ENCODE data around the gene MMP11.
A peak's percentile ranks its signal among the peaks of the same experiment; 100 is the strongest.
"Not testable (repeated sequence)": the region's sequence is repeated elsewhere in the genome, so short reads cannot be mapped to it uniquely, and the experiment has no call there.

MMP11 gene

DNA sequence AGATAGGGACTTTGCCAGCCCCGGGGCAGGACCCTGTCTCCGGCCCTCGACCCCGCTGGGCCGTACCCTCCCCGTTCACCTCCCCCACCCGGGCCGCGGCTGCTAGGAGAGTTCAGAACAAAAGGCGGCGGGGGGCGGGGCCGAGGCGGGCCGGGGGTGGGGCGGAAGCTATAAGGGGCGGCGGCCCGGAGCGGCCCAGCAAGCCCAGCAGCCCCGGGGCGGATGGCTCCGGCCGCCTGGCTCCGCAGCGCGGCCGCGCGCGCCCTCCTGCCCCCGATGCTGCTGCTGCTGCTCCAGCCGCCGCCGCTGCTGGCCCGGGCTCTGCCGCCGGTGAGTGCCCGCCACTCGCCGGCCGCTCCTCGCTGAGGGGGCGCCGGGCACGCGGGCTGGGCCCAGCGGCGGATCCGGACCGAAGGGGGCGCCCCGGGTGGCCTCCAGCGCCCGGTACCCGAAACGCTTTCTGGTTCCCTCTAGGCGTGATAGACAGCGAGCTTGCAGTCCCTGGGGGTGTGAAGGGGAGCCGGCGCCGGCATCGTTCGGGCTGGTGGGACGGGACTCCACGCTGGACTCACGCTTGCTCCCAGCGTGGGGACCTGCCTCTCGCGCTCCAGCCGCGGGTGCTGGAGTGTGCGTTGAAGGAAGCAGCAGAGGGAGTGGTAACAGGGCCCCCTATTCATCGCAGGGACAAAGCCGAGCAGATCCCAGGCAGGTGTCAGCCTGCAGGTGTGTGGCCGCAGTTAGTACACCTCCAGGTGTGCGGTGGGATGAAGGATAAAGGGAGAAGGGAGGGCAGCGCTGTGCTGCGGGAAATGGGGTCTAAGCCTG, at the start of gene MMP11:
MMP11 (plus strand) TSS at position 201 of the 825 bp plus-strand sequence; CDS start at position 223, 22 bp downstream.
- H3K27ac ChIP-seq: peak within 1 kb of the TSS; percentile 29
- TF ChIP-seq, protein P1, sequence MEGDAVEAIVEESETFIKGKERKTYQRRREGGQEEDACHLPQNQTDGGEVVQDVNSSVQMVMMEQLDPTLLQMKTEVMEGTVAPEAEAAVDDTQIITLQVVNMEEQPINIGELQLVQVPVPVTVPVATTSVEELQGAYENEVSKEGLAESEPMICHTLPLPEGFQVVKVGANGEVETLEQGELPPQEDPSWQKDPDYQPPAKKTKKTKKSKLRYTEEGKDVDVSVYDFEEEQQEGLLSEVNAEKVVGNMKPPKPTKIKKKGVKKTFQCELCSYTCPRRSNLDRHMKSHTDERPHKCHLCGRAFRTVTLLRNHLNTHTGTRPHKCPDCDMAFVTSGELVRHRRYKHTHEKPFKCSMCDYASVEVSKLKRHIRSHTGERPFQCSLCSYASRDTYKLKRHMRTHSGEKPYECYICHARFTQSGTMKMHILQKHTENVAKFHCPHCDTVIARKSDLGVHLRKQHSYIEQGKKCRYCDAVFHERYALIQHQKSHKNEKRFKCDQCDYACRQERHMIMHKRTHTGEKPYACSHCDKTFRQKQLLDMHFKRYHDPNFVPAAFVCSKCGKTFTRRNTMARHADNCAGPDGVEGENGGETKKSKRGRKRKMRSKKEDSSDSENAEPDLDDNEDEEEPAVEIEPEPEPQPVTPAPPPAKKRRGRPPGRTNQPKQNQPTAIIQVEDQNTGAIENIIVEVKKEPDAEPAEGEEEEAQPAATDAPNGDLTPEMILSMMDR (IDR thresholded peaks at IDR 0.05): peak; percentile 31
- TF ChIP-seq ZFX (IDR thresholded peaks at IDR 0.05; ENCODE audit: borderline replicate concordance): no peak

DNA sequence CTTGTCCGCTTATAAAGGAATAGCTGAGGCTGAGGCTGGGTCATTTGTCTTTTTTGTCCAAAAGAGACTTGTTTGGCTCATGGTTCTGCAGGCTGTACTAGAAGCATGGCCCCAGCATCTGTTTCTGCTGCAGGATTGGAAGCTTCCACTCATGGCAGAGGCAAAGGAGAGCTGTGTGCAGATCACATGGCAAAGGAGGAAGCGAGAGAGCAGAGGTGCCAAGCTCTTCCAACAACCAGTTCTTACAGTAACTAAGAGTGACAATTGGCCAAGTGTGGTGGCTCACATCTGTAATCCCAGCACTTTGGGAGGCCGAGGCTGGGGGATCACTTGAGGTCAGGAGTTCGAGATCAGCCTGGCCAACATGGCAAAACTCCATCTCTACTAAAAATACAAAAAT, 44.5 kb upstream of the MMP11 start:
- not testable (repeated sequence) for H3K27ac ChIP-seq

DNA sequence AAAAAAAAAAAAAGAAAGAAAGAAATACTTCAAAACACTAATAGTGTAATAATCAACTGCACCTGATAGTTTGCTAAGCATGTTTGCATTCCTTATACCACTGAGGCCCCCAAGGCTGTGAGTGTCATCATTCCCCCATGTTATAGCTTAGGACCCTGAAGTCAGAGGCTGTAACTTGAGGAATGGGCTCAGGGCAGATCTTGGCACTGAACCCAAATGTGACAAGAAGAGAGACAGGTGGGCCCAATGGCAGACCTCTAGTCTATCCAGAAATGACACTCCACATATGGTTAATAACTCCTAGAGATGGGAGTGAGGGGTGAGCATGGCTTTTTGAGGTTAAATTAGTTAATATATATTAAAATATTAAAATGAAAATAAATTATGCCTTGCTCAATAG, 35.0 kb upstream of the MMP11 start:
- no peak overlapping the region for H3K27ac ChIP-seq
- TF ChIP-seq, protein P1 (IDR thresholded peaks at IDR 0.05): no peak
- no peak for TF ChIP-seq ZFX (IDR thresholded peaks at IDR 0.05; ENCODE audit: borderline replicate concordance)

DNA sequence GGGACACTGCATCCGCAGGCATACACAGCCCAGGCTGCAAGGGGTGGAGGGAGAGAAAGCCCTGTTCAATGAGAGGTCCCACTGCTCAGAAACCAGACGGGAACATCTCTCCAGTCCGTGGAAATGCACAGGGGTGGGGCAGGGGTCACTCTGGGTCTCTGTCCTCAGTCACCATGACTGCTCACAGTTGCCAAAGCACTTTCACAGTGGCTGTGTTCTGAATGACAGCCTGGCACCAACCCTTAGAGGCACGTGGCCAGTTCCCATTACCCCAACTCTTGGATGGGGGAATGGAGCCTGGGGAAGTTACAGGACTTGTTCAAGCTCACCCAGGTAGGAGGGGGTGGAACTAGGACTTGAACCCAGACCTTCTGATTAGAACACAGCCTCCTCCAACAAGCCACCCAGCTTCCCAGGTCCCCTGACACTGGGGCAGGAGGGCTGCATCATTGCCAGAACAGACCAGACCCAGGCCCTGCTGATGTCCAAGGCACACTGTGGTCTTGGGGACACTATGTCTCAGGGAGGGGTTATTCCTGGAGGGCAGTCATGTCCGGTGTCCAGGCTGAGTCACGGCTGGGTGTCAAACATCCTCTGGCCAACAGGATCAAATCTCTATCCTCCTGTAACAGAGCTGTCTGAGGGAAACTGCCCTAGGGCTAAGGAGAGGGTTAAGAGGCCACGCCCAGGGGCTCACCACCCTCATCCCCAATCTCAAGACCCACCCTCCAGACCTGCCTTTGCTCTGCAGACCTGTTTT, 30.0 kb upstream of the MMP11 start:
- no peak for TF ChIP-seq ZFX (IDR thresholded peaks at IDR 0.05; ENCODE audit: borderline replicate concordance)
- TF ChIP-seq, protein P1 (IDR thresholded peaks at IDR 0.05): no peak
- H3K27ac ChIP-seq: no peak overlapping the region

DNA sequence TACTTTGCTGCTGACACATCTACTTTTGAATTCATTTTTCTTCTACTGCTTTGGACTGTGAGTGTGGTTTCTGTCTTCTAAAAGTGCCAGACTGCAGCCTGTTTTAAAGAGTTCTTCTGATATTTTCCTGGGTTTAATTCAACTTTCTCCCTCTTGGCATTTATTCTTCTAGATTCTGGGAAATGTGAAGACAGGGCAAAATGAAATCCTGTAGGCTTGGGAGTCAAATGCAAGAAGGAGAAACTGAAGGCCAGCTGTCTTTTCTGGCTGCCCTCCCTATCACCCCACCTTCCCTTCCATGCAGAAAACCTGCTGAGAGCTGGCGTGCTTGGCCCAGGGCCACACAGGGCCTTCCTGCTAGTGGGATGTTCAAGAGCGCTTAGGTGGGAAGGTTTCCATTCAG, 29.3 kb upstream of the MMP11 start:
- TF ChIP-seq, protein P1 (IDR thresholded peaks at IDR 0.05): no peak
- no peak for TF ChIP-seq ZFX (IDR thresholded peaks at IDR 0.05; ENCODE audit: borderline replicate concordance)
- no peak overlapping the region for H3K27ac ChIP-seq

- no peak for TF ChIP-seq ZFX (IDR thresholded peaks at IDR 0.05; ENCODE audit: borderline replicate concordance)
- TF ChIP-seq, protein P1 (IDR thresholded peaks at IDR 0.05): no peak
- H3K27ac ChIP-seq: no peak overlapping the region
Observed at GRCh38 chr22:23744001-23744400, 28.6 kb upstream of the MMP11 start.

GRCh38 chr22:23744485-23744884, 28.2 kb upstream of the MMP11 start:
- no peak for TF ChIP-seq ZFX (IDR thresholded peaks at IDR 0.05; ENCODE audit: borderline replicate concordance)
- TF ChIP-seq, protein P1 (IDR thresholded peaks at IDR 0.05): no peak
- H3K27ac ChIP-seq: no peak overlapping the region
